Body of pancreas (tissue), 4 donors: ENCODE data around the gene TASOR. TPM values are rescaled to one million over a fixed set of nuclear protein-coding genes. Genes with fewer than 3 reads are reported as not detected.

Experiments
- ATAC-seq: fragments of 150-250 bp; one replicate; pipeline ENCODE4 v1.9.1; 2016
- DNase-seq, 4 donors: peaks; one replicate each; pipeline ENCODE4 v3.0.0-alpha.2; 2019
- H3K27ac ChIP-seq, 4 donors: fragments of 200-600 bp; sonication (generic); 1 replicate in 3 of 4; 2 replicates in 1 of 4; pipeline versions ENCODE4 v1.5.1 to v1.6.1; 2016 to 2019; ENCODE audit warnings: mild to moderate bottlenecking in 1 of 4, mixed read lengths in 1 of 4, moderate library complexity in 1 of 4
- H3K27me3 ChIP-seq, 2 donors: fragments of 200-600 bp; sonication (generic); one replicate each; pipeline ENCODE4 v1.6.0; 2016; ENCODE audit warnings: mild to moderate bottlenecking in 1 of 2
- H3K36me3 ChIP-seq, 2 donors: fragments of 200-600 bp; sonication (generic); replicated peaks in 1 of 2; 2 replicates each; pipeline ENCODE4 v1.5.1; 2016; ENCODE audit warnings: low read depth in 2 of 2; ENCODE audit not compliant: insufficient read depth in 1 of 2
- H3K4me1 ChIP-seq: fragments of 200-600 bp; sonication (generic); one replicate; pipeline ENCODE4 v1.6.0; 2016
- H3K4me3 ChIP-seq, 2 donors: fragments of 200-600 bp; sonication (generic); 1 replicate in 1 of 2; 2 replicates in 1 of 2; pipeline ENCODE4 v1.5.1; 2016 to 2019
- H3K9me3 ChIP-seq, 3 donors: fragments of 200-600 bp; sonication (generic); 1 replicate in 2 of 3; 2 replicates in 1 of 3; pipeline ENCODE4 v1.5.1; 2016
- POLR2A ChIP-seq, 3 donors: fragments of 450-650 bp; IDR thresholded peaks; one replicate each; pipeline ENCODE4 v1.6.1; 2016; ENCODE audit warnings: antibody characterized with exemption in 3 of 3, mild to moderate bottlenecking in 2 of 3
- WGBS, 2 donors: methylation state at CpG; one replicate each; pipeline ENCODE4 v1.1.5; 2017; 5-methylcytosine and 5-hydroxymethylcytosine counted together
- intact Hi-C: fragments of 100-400 bp; cut with DNase I; formaldehyde crosslinking; loops from one replicate; pipeline ENCODE4 v1.15.1; 2023
- total RNA-seq, 2 donors: library from RNA; depleted of rRNA; stranded (reverse); fragments of >200 nt; gene quantifications; one replicate each; pipeline ENCODE4 v1.1.0, GENCODE V29; 2016
- TF ChIP-seq, protein P1 (sequence below), 7 experiments: fragments of 450-650 bp in 4 of 7; fragments of 200-600 bp in 3 of 7; sonication (generic) in 3 of 7; IDR thresholded peaks; one replicate each; pipeline ENCODE4 v1.5.1; 2016 to 2019; ENCODE audit warnings: antibody characterized with exemption in 7 of 7

Gene TASOR, protein sequence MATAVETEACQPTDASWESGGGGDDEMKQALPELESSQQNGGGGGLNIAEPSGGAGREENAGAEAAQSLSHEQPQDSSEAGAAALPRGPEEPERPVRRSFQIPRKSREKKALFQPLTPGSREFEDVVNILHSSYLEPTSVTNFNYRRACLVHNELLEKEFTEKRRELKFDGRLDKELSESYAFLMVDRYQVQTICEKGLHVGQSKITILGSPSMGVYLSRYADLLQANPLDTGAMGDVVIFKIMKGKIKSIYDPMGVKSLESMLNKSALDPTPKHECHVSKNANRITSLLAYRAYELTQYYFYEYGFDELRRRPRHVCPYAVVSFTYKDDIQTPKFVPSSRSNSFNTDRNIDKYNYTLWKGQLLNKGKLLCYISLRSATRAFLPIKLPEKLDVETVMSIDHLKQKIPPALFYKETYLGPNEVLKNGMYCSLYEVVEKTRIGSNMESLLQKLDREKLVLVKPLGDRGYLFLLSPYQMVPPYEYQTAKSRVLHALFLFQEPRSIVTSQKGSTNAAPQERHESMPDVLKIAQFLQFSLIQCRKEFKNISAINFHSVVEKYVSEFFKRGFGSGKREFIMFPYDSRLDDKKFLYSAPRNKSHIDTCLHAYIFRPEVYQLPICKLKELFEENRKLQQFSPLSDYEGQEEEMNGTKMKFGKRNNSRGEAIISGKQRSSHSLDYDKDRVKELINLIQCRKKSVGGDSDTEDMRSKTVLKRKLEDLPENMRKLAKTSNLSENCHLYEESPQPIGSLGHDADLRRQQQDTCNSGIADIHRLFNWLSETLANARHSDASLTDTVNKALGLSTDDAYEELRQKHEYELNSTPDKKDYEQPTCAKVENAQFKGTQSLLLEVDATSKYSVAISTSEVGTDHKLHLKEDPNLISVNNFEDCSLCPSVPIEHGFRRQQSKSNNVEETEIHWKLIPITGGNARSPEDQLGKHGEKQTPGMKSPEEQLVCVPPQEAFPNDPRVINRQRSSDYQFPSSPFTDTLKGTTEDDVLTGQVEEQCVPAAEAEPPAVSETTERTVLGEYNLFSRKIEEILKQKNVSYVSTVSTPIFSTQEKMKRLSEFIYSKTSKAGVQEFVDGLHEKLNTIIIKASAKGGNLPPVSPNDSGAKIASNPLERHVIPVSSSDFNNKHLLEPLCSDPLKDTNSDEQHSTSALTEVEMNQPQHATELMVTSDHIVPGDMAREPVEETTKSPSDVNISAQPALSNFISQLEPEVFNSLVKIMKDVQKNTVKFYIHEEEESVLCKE (N-terminal part only)
- 10 to 100 TPM; 28.7 to 55.0 TPM for total RNA-seq

DNA sequence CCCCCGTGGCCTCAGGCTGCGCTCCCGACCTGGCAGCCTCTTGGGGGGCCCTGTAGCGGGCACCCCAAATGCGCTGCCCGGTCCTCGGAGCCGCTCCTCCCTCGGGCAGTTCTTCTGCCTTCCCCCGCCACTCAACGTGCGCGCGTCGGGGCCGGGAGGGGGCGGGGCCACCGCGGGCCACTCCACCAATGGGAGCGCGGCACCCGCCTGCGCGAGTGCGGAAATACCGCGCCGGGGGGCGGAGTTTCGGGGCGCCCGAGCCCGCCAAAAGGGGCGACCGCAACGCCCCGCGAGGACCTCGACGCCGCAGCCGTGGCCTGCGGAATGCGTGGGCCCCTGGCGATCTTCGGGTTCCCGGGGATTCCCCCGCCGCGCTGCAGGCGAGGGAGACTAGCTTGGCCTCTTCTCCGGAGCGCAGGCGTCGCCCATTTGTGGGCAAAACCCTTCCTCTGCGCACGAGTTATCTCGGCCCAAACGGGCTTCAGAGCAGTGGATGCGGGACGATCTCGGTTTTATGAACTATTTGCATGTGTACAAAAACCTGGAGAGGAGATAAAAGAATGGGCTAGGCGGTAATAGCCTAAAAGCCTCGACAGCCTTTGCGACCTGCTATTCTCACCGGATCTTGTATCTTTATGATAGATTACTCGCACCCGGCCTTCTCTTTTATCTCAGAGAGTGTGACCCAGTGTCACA, at the start of gene TASOR:
Gene TASOR, minus strand, starts transcription at position 144 of the 696 bp plus-strand sequence. CDS start 259 bp downstream, outside the sequence.
- Histone ChIP-seq H3K27ac (peak within 1 kb of the TSS; percentile 97 to 100 (median 98)), H3K36me3 (no peaks in the 10 kb centered on the region), H3K4me1 (peaks cover 28% of the 10 kb centered on the region), H3K27me3 (no peaks in the 10 kb centered on the region), H3K4me3 (peak within 1 kb of the TSS; percentile 76), H3K9me3 (no peaks in the 10 kb centered on the region)
- DNase-seq = peak; percentile 82 to 86 (median 84)
- 12 to 81% methylated on average over 6 to 63 of the region's 68 CpGs for WGBS, 2 donors
- TF ChIP-seq POLR2A (IDR thresholded peaks at IDR 0.05) = peak in 2 of 3 donors; percentile 2 to 66
- TF ChIP-seq, protein P1, sequence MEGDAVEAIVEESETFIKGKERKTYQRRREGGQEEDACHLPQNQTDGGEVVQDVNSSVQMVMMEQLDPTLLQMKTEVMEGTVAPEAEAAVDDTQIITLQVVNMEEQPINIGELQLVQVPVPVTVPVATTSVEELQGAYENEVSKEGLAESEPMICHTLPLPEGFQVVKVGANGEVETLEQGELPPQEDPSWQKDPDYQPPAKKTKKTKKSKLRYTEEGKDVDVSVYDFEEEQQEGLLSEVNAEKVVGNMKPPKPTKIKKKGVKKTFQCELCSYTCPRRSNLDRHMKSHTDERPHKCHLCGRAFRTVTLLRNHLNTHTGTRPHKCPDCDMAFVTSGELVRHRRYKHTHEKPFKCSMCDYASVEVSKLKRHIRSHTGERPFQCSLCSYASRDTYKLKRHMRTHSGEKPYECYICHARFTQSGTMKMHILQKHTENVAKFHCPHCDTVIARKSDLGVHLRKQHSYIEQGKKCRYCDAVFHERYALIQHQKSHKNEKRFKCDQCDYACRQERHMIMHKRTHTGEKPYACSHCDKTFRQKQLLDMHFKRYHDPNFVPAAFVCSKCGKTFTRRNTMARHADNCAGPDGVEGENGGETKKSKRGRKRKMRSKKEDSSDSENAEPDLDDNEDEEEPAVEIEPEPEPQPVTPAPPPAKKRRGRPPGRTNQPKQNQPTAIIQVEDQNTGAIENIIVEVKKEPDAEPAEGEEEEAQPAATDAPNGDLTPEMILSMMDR (IDR thresholded peaks at IDR 0.05) = no peak
- intact Hi-C loops = no loop called here
- ATAC-seq = peak; percentile 91

DNA sequence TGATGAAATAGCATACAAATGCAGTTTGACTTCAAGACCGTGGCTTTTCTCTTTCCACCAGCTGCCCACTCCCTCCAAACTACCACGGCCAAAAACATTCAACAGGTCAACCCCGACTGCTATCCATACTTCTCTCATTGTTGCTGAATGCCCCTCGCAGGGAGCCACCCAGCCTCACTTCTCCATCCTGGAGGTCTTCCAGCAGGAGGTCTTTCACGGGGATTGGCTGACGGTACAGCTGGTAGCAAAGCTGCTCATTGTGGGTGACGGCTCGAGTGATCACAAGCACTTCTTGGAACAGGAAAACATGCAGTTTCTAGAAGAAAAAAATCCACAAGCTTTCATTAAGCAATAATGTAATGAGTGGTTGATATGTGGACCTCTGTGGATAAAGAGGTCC, 49.0 kb upstream of the TASOR start:
- Histone ChIP-seq H3K4me3 (no peak overlapping the region), H3K27me3 (no peaks in the 10 kb centered on the region), H3K27ac (no peak overlapping the region), H3K9me3 (no peaks in the 10 kb centered on the region), H3K36me3 (peaks cover 0 to 38% of the 10 kb centered on the region in 2 donors), H3K4me1 (no peaks in the 10 kb centered on the region)
- TF ChIP-seq POLR2A (IDR thresholded peaks at IDR 0.05) = no peak
- TF ChIP-seq, protein P1 (IDR thresholded peaks at IDR 0.05) = no peak
- WGBS, 2 donors = 83 to 86% methylated on average over 8 of the region's 8 CpGs
- ATAC-seq (no peak), DNase-seq (no peak)
- intact Hi-C loops = no loop called here

DNA sequence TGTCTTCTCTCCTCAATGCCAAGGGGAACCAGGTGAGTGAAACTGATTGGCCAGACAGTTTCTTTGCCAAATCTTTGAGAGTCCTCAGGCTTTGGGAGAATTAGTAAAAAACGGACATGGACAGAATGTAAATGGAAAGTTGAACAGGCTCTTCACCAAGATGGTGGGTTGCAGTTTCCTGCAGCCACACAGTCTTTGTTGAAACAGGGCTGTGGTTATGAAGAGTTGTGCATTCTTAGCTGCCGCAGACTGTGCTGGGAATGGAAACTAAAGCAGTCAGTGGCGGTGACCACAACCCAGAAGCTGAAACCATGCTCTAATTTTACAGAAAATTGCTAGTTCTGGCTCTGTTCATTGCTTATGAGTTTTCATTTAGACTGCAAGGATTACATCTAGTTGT, 42.1 kb upstream of the TASOR start:
- Histone ChIP-seq H3K27me3 (no peaks in the 10 kb centered on the region), H3K36me3 (peaks cover 4 to 39% of the 10 kb centered on the region in 2 donors), H3K4me3 (no peak overlapping the region), H3K9me3 (no peaks in the 10 kb centered on the region), H3K4me1 (peaks cover 5% of the 10 kb centered on the region), H3K27ac (no peak overlapping the region)
- DNase-seq (peak in 1 of 4 donors; percentile 16), ATAC-seq (no peak)
- intact Hi-C loops = no loop called here
- 71 to 88% methylated on average over 3 of the region's 3 CpGs for WGBS, 2 donors
- TF ChIP-seq, protein P1 (IDR thresholded peaks at IDR 0.05) = no peak
- TF ChIP-seq POLR2A (IDR thresholded peaks at IDR 0.05) = no peak

DNA sequence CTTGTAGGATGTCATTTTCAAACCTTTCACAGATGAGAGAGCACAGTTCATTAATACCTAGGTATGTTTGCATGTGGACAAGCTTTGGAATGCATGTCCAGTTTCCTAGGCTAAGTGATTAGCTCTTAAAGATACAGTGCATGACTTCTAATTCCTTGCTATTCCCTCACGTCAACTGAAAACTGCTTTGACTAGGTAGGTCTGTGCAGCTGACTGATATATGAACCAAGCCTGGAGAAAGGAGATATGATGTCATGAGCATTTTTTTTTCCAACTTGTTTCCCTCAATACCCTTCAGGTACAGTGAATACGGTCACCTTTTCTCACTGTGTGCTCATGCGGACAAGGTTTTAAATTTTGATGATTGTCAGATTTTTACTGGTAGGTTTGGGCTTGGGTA, 41.6 kb upstream of the TASOR start:
- WGBS, 2 donors = 81 to 82% methylated on average over 3 of the region's 3 CpGs
- H3K4me1 ChIP-seq = peaks cover 5% of the 10 kb centered on the region
- H3K36me3 ChIP-seq = peaks cover 4 to 39% of the 10 kb centered on the region in 2 donors
- no peak overlapping the region for H3K4me3 ChIP-seq
- TF ChIP-seq, protein P1 (IDR thresholded peaks at IDR 0.05) = no peak
- no peak for TF ChIP-seq POLR2A (IDR thresholded peaks at IDR 0.05)
- H3K9me3 ChIP-seq = no peaks in the 10 kb centered on the region
- intact Hi-C loops = no loop called here
- DNase-seq (no peak), ATAC-seq (no peak)
- H3K27me3 ChIP-seq = no peaks in the 10 kb centered on the region
- H3K27ac ChIP-seq = no peak overlapping the region
